Limb (tissue), 2 donors: ENCODE results near the gene NELFA.

Experiments used
- DNase-seq, 2 donors: peaks; one replicate each; pipeline ENCODE4 v3.0.0-alpha.2; 2016; ENCODE audit errors: extremely low spot score in 2 of 2

The NELFA gene

GRCh38 chr4:1982124-1983052, 26.4 kb downstream of the NELFA start:
- no peak for DNase-seq

GRCh38 chr4:1981251-1982058, 27.3 kb downstream of the NELFA start:
- DNase-seq: no peak

- DNase-seq: no peak
Observed at GRCh38 chr4:1980561-1981041, 28.2 kb downstream of the NELFA start.

GRCh38 chr4:1979477-1980196, 29.1 kb downstream of the NELFA start:
- no peak for DNase-seq

- DNase-seq: no peak
Observed at GRCh38 chr4:1978741-1979476, 29.9 kb downstream of the NELFA start.

- no peak for DNase-seq
Observed at GRCh38 chr4:1978226-1978625, 30.5 kb downstream of the NELFA start.

- DNase-seq: no peak
Observed at GRCh38 chr4:1976416-1977352, 32.1 kb downstream of the NELFA start.

- DNase-seq: no peak
Observed at GRCh38 chr4:1975880-1976279, 32.9 kb downstream of the NELFA start.

GRCh38 chr4:1975391-1975801, 33.4 kb downstream of the NELFA start:
- no peak for DNase-seq

GRCh38 chr4:1974840-1975239, 33.9 kb downstream of the NELFA start:
- DNase-seq: no peak

GRCh38 chr4:1973661-1974060, 35.1 kb downstream of the NELFA start:
- no peak for DNase-seq

GRCh38 chr4:1973218-1973617, 35.6 kb downstream of the NELFA start:
- no peak for DNase-seq

GRCh38 chr4:1972414-1972813, 36.4 kb downstream of the NELFA start:
- no peak for DNase-seq

GRCh38 chr4:1971456-1972200, 37.1 kb downstream of the NELFA start:
- no peak for DNase-seq

- no peak for DNase-seq
Observed at GRCh38 chr4:1970926-1971325, 37.8 kb downstream of the NELFA start.

- DNase-seq: no peak
Observed at GRCh38 chr4:1969928-1970723, 38.6 kb downstream of the NELFA start.

GRCh38 chr4:1968686-1969295, 40.0 kb downstream of the NELFA start:
- no peak for DNase-seq
